Loucy (cell line): ENCODE results near the gene CDK15.

Experiments used
- H2AFZ ChIP-seq: fragments of 200-600 bp; sonication (generic); 2 replicates; pipeline ENCODE4 v1.6.0; 2016; ENCODE audit warnings: antibody characterized with exemption, mild to moderate bottlenecking, low read length, moderate library complexity
- H3F3A ChIP-seq: fragments of 200-600 bp; 2 replicates; pipeline ENCODE4 v1.6.0; 2016; ENCODE audit warnings: antibody characterized with exemption, low read depth, mild to moderate bottlenecking
- H3K27me3 ChIP-seq: fragments of 200-600 bp; sonication (generic); 2 replicates; pipeline ENCODE4 v1.6.1; 2014; ENCODE audit warnings: low read length, mild to moderate bottlenecking; ENCODE audit not compliant: insufficient read depth, poor library complexity, severe bottlenecking
- H3K36me3 ChIP-seq: fragments of 200-600 bp; sonication (generic); 2 replicates; pipeline ENCODE4 v1.6.1; 2016; ENCODE audit warnings: low read length; ENCODE audit not compliant: insufficient read depth
- H3K4me1 ChIP-seq: fragments of 200-600 bp; sonication (generic); 2 replicates; pipeline ENCODE4 v1.5.1; 2014; ENCODE audit warnings: low read length, mild to moderate bottlenecking; ENCODE audit not compliant: insufficient read depth, poor library complexity, severe bottlenecking
- H3K4me2 ChIP-seq: fragments of 200-600 bp; sonication (generic); 2 replicates; pipeline ENCODE4 v1.6.0; 2014; ENCODE audit warnings: antibody characterized with exemption, low read length, low read depth, mild to moderate bottlenecking; ENCODE audit not compliant: poor library complexity, severe bottlenecking
- H3K4me3 ChIP-seq: fragments of 200-600 bp; sonication (generic); 2 replicates; pipeline ENCODE4 v1.5.1; 2014; ENCODE audit warnings: low read length, mild to moderate bottlenecking, mixed read lengths; ENCODE audit not compliant: poor library complexity, severe bottlenecking
- H3K79me2 ChIP-seq: fragments of 200-600 bp; sonication (generic); 2 replicates; pipeline ENCODE4 v1.6.1; 2014; ENCODE audit warnings: low read length; ENCODE audit not compliant: insufficient read depth
- H3K9ac ChIP-seq: fragments of 200-600 bp; sonication (generic); 2 replicates; pipeline ENCODE4 v1.6.0; 2014; ENCODE audit warnings: mild to moderate bottlenecking, low read depth, low read length, moderate library complexity; ENCODE audit not compliant: poor library complexity, severe bottlenecking
- H3K9me2 ChIP-seq: fragments of 200-600 bp; sonication (generic); replicated peaks from 2 replicates; pipeline ENCODE4 v1.6.1; 2016; ENCODE audit warnings: low read depth, low read length, mixed read lengths
- H3K9me3 ChIP-seq: fragments of 200-600 bp; sonication (generic); 2 replicates; pipeline ENCODE4 v1.6.1; 2014; ENCODE audit warnings: mild to moderate bottlenecking, antibody characterized with exemption, low read length, low read depth; ENCODE audit not compliant: insufficient read depth
- H4K20me1 ChIP-seq: fragments of 200-600 bp; sonication (generic); 2 replicates; pipeline ENCODE4 v1.6.0; 2014; ENCODE audit warnings: antibody characterized with exemption, low read length, mild to moderate bottlenecking; ENCODE audit not compliant: insufficient read depth, poor library complexity, severe bottlenecking
- EZH2phosphoT487 ChIP-seq: fragments of 200-600 bp; IDR thresholded peaks from 2 replicates; pipeline ENCODE4 v1.6.1; 2018; ENCODE audit warnings: antibody characterized with exemption, mild to moderate bottlenecking, moderate library complexity, borderline replicate concordance
- TF ChIP-seq, protein P1 (sequence below): fragments of 200-600 bp; sonication (generic); conservative IDR thresholded peaks from 2 replicates; pipeline ENCODE4 v1.5.1; 2014; ENCODE audit warnings: mild to moderate bottlenecking, antibody characterized with exemption, low read length

CDK15 gene

DNA sequence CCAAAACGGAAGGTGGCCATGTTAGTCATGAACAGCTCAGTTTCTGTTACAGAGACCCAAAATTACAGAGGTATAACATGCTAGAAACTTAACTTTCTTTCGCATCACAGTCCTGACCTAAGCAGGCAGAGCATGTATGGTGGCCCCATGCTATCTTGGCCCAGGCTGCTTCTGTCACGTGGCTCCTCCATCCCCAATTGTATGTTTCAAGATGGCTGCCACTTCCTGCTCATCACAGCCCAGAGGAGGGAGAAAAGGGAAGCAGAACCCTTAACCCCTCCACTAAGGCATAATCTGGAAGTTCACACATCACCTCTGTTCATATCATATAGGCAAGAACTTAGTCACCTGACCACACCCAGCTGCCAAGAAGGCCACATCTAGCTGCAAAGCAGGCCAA lies 28.7 kb downstream of the CDK15 start:
- Histone ChIP-seq H3K36me3 (no peaks in the 10 kb centered on the region), H3F3A (no peaks in the 10 kb centered on the region), H3K9me3 (no peaks in the 10 kb centered on the region), H3K9ac (no peak overlapping the region), H4K20me1 (no peaks in the 10 kb centered on the region), H3K4me3 (no peak overlapping the region), H3K4me2 (no peak overlapping the region), H3K27me3 (no peaks in the 10 kb centered on the region), H3K4me1 (no peaks in the 10 kb centered on the region), H3K9me2 (0 out of 2 replicates have a peak, but pooled peaks cover 4% of the 10 kb centered on the region), H2AFZ (peak overlapping the region; percentile 32; the same call in 1 of the 2 replicates), H3K79me2 (no peaks in the 10 kb centered on the region)
- no peak for TF ChIP-seq EZH2phosphoT487
- TF ChIP-seq, protein P1, sequence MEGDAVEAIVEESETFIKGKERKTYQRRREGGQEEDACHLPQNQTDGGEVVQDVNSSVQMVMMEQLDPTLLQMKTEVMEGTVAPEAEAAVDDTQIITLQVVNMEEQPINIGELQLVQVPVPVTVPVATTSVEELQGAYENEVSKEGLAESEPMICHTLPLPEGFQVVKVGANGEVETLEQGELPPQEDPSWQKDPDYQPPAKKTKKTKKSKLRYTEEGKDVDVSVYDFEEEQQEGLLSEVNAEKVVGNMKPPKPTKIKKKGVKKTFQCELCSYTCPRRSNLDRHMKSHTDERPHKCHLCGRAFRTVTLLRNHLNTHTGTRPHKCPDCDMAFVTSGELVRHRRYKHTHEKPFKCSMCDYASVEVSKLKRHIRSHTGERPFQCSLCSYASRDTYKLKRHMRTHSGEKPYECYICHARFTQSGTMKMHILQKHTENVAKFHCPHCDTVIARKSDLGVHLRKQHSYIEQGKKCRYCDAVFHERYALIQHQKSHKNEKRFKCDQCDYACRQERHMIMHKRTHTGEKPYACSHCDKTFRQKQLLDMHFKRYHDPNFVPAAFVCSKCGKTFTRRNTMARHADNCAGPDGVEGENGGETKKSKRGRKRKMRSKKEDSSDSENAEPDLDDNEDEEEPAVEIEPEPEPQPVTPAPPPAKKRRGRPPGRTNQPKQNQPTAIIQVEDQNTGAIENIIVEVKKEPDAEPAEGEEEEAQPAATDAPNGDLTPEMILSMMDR, result no peak

DNA sequence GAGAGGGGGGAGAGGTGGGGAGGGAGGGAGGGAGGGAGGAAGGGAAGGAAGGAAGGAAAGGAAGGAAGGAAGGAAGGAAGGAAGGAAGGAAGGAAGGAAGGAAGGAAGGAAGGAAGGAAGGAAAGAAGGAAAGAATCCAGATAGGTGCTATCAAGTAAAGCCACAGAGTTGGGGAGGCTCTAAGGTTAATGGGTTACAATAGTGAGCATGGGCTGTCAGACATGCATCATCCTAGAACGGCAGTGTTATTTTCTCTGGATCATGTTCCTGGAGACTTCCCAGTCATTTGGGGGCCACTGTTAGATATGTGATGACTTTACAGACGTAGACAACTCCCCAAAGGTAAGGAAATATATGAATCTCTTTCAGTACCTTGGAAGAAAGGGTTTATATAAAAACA lies 31.1 kb downstream of the CDK15 start:
- no peaks in the 10 kb centered on the region for H3K9me3 ChIP-seq
- no peak overlapping the region for H3K4me3 ChIP-seq
- no peaks in the 10 kb centered on the region for H3K4me1 ChIP-seq
- 0 out of 2 replicates have a peak, but pooled peaks cover 4% of the 10 kb centered on the region for H3K9me2 ChIP-seq
- no peaks in the 10 kb centered on the region for H3F3A ChIP-seq
- H2AFZ ChIP-seq, result 0 out of 2 replicates have a peak overlapping the region, but pooled peaks have one; percentile 12
- no peaks in the 10 kb centered on the region for H3K36me3 ChIP-seq
- H3K4me2 ChIP-seq, result no peak overlapping the region
- no peaks in the 10 kb centered on the region for H4K20me1 ChIP-seq
- H3K79me2 ChIP-seq, result no peaks in the 10 kb centered on the region
- H3K9ac ChIP-seq, result no peak overlapping the region
- H3K27me3 ChIP-seq, result no peaks in the 10 kb centered on the region
- TF ChIP-seq EZH2phosphoT487, result no peak
- TF ChIP-seq, protein P1, result no peak

DNA sequence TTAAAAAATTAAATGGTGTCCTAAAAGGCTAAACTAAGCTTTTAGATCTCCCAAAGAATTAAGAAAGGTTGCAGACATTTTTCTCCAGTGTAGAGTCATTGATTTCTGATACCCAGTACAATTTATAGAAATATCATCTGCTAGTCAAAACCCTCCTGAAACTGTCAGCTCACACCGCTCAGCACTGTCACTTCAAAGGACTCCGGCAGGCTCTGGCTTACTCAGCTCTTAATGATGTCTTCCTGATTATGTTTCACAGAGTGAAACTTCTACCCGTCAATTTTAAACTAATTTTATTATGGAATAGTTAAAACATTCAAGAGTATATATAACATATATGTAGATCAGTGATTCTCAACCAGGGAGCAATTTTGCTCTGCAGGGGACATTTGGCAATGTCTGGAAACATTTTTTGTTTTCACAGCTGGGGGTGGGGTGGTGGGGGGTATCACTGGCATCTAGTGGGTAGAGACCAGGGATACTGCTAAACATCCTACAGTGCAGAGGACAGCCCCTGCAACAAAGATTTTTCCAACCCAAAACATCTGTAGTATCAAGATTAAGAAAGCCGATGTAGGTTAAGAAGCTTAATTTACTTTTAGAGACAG lies 31.6 kb downstream of the CDK15 start:
- H3K4me3 ChIP-seq, result no peak overlapping the region
- H3K9ac ChIP-seq, result no peak overlapping the region
- no peaks in the 10 kb centered on the region for H3K4me1 ChIP-seq
- TF ChIP-seq, protein P1, result no peak
- TF ChIP-seq EZH2phosphoT487, result no peak
- H4K20me1 ChIP-seq, result no peaks in the 10 kb centered on the region
- H3K36me3 ChIP-seq, result no peaks in the 10 kb centered on the region
- no peaks in the 10 kb centered on the region for H3K79me2 ChIP-seq
- 0 out of 2 replicates have a peak overlapping the region, but pooled peaks have one; percentile 12 for H2AFZ ChIP-seq
- no peaks in the 10 kb centered on the region for H3K27me3 ChIP-seq
- no peaks in the 10 kb centered on the region for H3K9me2 ChIP-seq
- no peak overlapping the region for H3K4me2 ChIP-seq
- no peaks in the 10 kb centered on the region for H3K9me3 ChIP-seq
- H3F3A ChIP-seq, result no peaks in the 10 kb centered on the region
